PFSK-1 (cell line): ENCODE measurements around the gene TAOK1.

Experiments
- POLR2AphosphoS5 ChIP-seq: IDR thresholded peaks from 2 replicates; pipeline ENCODE4 v1.6.1; 2012; ENCODE audit warnings: low read depth, mild to moderate bottlenecking, control low read depth, low read length, moderate library complexity
- REST ChIP-seq, 2 experiments: IDR thresholded peaks; 2 replicates each; pipeline versions ENCODE4 v1.6.1 to v1.8.0; 2011 to 2012; ENCODE audit warnings: low read depth in 2 of 2, low read length in 2 of 2, control low read depth in 1 of 2, inconsistent platforms in 1 of 2, mild to moderate bottlenecking in 1 of 2, moderate library complexity in 1 of 2; ENCODE audit not compliant: insufficient read depth in 1 of 2

DNA sequence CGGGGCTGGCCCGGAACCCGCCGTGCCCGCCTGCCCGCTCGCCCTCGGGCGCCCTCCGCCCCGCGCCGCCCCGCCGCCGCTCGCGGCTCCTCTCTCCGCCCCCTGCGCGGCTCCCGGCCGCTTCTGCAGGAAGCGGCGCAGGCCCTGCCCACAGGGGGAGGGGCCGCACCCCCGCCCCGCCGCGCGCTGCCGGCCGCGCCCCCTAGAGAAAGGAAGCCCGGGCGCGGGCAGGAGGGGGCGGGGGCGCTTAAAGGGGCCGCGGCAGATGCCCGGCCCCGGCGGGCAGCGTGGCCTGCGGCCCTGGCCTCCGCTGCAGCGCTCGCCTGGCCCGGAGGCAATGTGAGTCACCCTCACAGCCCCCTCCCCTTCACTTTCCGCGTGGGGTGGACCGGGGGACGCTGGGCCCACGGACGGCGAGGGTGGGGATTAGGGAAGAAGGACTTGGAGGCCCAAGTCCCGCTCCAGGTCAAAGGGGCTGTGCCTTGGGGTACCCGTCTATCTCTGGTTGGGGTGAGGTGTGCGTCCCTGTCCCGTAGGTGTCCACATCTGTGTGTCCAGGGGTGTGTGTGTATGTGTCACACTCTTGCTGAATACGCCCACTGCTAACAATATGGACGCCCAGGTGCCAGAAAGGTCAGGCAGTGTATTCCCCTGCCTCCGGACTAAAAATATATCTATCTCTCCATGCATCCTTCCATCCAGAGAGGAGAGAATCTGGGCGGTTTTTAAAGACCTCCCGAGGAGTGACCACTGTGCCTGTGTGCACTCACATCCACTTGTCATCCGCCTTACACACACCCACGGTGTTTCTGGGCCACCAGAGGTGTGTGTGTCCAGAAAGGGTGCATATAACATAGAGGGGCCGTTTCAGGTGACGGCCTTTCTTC lies 199.6 kb downstream of the TAOK1 start, which contains the start of gene GIT1:
- no peak for TF ChIP-seq POLR2AphosphoS5
- peak in 1 of 2 experiments; percentile 53; a peak in 2 of 4 replicates for TF ChIP-seq REST (IDR thresholded peaks at IDR 0.05; ENCODE audit: insufficient read depth in 1 of 2, low read depth in 2 of 2, low read length in 2 of 2)
